Esophagus squamous epithelium (tissue), 4 donors: ENCODE data around the gene PRR36.

Source experiments
- CTCF ChIP-seq, 6 experiments: fragments of 450-650 bp in 4 of 6; fragments of 200-600 bp in 2 of 6; sonication (generic) in 2 of 6; IDR thresholded peaks; one replicate each; pipeline ENCODE4 v1.5.1; 2016 to 2019; ENCODE audit warnings: antibody characterized with exemption in 6 of 6, mild to moderate bottlenecking in 4 of 6, moderate library complexity in 4 of 6
- POLR2A ChIP-seq, 4 donors: fragments of 450-650 bp; IDR thresholded peaks; one replicate each; pipeline ENCODE4 v1.6.1; 2017; ENCODE audit warnings: antibody characterized with exemption in 4 of 4, mild to moderate bottlenecking in 4 of 4, moderate library complexity in 3 of 4

- TF ChIP-seq CTCF (IDR thresholded peaks at IDR 0.05) (no peak), POLR2A (IDR thresholded peaks at IDR 0.05) (no peak)
Observed at GRCh38 chr19:7907544-7907943, 33.4 kb upstream of the PRR36 start.
